HCT116 (cell line): ENCODE data around the gene HES2.

Experiments
- CEBPB ChIP-seq: IDR thresholded peaks from 2 replicates; pipeline ENCODE4 v1.6.1; 2012; ENCODE audit warnings: low read depth
- ELF1 ChIP-seq: IDR thresholded peaks from 2 replicates; pipeline ENCODE4 v1.6.1; 2012; ENCODE audit warnings: low read depth, borderline replicate concordance
- EZH2 ChIP-seq: fragments of 200-600 bp; sonication (generic); IDR thresholded peaks from 2 replicates; pipeline ENCODE4 v1.6.1; 2017; ENCODE audit warnings: antibody characterized with exemption, mixed run types
- EZH2phosphoT487 ChIP-seq: fragments of 200-600 bp; IDR thresholded peaks from 2 replicates; pipeline ENCODE4 v1.6.1; 2018; ENCODE audit warnings: antibody characterized with exemption, borderline replicate concordance
- POLR2A ChIP-seq: IDR thresholded peaks from 2 replicates; pipeline ENCODE4 v1.7.0; 2011; ENCODE audit warnings: borderline replicate concordance; ENCODE audit not compliant: insufficient read depth, insufficient read length; ENCODE audit errors: extremely low read depth
- POLR2AphosphoS5 ChIP-seq: IDR thresholded peaks from 2 replicates; pipeline ENCODE4 v1.6.1; 2011; ENCODE audit warnings: mild to moderate bottlenecking, low read depth, low read length, moderate library complexity
- SP1 ChIP-seq: IDR thresholded peaks from 2 replicates; pipeline ENCODE4 v1.6.1; 2012; ENCODE audit warnings: low read depth
- TCF7L2 ChIP-seq: IDR thresholded peaks from 2 replicates; pipeline ENCODE4 v1.7.0; 2011; ENCODE audit warnings: borderline replicate concordance, inconsistent platforms; ENCODE audit not compliant: insufficient read depth, insufficient read length; ENCODE audit errors: extremely low read depth
- YY1 ChIP-seq: IDR thresholded peaks from 2 replicates; pipeline ENCODE4 v1.6.1; 2011; ENCODE audit warnings: low read length, low read depth, moderate library complexity, mild to moderate bottlenecking; ENCODE audit not compliant: insufficient replicate concordance; ENCODE audit errors: extremely low read depth
- ZFX ChIP-seq: fragments of 450-650 bp; IDR thresholded peaks from 2 replicates; pipeline ENCODE4 v1.6.1; 2017
- TF ChIP-seq, protein P1 (sequence below): IDR thresholded peaks from 2 replicates; pipeline ENCODE4 v1.6.1; 2012
- TF ChIP-seq, protein P2 (sequence below), 3 experiments: fragments of 200-600 bp in 1 of 3; sonication (generic) in 1 of 3; IDR thresholded peaks in 2 of 3; conservative IDR thresholded peaks in 1 of 3; 2 replicates each; pipeline ENCODE4 v1.5.1; 2012 to 2017; ENCODE audit warnings: low read depth in 2 of 3, low read length in 2 of 3, antibody characterized with exemption in 1 of 3, borderline replicate concordance in 1 of 3, control low read depth in 1 of 3, mild to moderate bottlenecking in 1 of 3, mixed read lengths in 1 of 3, mixed run types in 1 of 3, moderate library complexity in 1 of 3; ENCODE audit not compliant: insufficient read depth in 1 of 3
- TF ChIP-seq, protein P3 (sequence below): IDR thresholded peaks from 2 replicates; pipeline ENCODE4 v1.6.1; 2012
- TF ChIP-seq, protein P4 (sequence below): IDR thresholded peaks from 2 replicates; pipeline ENCODE4 v1.6.1; 2012; ENCODE audit warnings: low read depth

DNA sequence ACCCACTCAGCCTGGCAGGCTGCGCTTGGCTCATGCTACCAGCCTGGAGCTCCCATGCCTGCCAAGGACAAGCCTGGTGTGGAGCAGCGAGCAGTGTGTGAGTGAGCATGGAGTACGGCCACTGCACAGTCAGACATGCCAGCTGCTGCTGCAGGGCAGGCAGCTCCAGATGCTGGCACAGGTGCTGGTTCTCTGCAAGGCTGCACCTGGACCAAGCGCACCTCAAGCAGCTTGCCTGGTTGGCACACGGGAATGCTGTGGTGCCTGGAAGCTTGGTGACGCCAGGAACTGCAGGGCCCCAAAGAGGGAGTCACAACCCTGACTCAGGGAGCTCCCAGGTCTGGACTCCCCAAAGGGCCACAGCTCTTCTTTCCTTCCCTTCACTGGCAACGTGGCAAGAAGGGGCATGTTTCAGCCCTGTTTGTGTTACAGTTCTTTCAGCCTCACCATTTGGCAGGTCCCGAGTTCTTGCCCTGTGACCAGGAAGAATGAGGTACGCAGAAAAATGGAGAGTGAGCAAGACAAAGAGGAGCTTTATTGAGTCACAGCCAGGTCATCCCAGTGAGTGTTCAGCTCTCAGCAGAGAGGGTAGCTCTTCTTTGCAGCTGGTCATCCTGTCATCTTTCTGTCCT lies 52.2 kb downstream of the HES2 start:
- TF ChIP-seq, protein P1, sequence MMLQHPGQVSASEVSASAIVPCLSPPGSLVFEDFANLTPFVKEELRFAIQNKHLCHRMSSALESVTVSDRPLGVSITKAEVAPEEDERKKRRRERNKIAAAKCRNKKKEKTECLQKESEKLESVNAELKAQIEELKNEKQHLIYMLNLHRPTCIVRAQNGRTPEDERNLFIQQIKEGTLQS = no peak
- TF ChIP-seq, protein P2, sequence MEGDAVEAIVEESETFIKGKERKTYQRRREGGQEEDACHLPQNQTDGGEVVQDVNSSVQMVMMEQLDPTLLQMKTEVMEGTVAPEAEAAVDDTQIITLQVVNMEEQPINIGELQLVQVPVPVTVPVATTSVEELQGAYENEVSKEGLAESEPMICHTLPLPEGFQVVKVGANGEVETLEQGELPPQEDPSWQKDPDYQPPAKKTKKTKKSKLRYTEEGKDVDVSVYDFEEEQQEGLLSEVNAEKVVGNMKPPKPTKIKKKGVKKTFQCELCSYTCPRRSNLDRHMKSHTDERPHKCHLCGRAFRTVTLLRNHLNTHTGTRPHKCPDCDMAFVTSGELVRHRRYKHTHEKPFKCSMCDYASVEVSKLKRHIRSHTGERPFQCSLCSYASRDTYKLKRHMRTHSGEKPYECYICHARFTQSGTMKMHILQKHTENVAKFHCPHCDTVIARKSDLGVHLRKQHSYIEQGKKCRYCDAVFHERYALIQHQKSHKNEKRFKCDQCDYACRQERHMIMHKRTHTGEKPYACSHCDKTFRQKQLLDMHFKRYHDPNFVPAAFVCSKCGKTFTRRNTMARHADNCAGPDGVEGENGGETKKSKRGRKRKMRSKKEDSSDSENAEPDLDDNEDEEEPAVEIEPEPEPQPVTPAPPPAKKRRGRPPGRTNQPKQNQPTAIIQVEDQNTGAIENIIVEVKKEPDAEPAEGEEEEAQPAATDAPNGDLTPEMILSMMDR (IDR thresholded peaks at IDR 0.05 in 2 of 3, conservative IDR thresholded peaks at IDR 0.05 in 1 of 3; ENCODE audit: borderline replicate concordance in 1 of 3, insufficient read depth in 1 of 3, low read depth in 2 of 3, low read length in 2 of 3) = no peak
- TF ChIP-seq ELF1 = no peak
- TF ChIP-seq POLR2A = no peak
- TF ChIP-seq SP1 = no peak
- TF ChIP-seq POLR2AphosphoS5 = no peak
- TF ChIP-seq, protein P3, sequence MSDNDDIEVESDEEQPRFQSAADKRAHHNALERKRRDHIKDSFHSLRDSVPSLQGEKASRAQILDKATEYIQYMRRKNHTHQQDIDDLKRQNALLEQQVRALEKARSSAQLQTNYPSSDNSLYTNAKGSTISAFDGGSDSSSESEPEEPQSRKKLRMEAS = no peak
- no peak for TF ChIP-seq EZH2phosphoT487
- TF ChIP-seq CEBPB = no peak
- no peak for TF ChIP-seq TCF7L2
- no peak for TF ChIP-seq YY1
- no peak for TF ChIP-seq EZH2
- TF ChIP-seq ZFX = no peak
- TF ChIP-seq, protein P4, sequence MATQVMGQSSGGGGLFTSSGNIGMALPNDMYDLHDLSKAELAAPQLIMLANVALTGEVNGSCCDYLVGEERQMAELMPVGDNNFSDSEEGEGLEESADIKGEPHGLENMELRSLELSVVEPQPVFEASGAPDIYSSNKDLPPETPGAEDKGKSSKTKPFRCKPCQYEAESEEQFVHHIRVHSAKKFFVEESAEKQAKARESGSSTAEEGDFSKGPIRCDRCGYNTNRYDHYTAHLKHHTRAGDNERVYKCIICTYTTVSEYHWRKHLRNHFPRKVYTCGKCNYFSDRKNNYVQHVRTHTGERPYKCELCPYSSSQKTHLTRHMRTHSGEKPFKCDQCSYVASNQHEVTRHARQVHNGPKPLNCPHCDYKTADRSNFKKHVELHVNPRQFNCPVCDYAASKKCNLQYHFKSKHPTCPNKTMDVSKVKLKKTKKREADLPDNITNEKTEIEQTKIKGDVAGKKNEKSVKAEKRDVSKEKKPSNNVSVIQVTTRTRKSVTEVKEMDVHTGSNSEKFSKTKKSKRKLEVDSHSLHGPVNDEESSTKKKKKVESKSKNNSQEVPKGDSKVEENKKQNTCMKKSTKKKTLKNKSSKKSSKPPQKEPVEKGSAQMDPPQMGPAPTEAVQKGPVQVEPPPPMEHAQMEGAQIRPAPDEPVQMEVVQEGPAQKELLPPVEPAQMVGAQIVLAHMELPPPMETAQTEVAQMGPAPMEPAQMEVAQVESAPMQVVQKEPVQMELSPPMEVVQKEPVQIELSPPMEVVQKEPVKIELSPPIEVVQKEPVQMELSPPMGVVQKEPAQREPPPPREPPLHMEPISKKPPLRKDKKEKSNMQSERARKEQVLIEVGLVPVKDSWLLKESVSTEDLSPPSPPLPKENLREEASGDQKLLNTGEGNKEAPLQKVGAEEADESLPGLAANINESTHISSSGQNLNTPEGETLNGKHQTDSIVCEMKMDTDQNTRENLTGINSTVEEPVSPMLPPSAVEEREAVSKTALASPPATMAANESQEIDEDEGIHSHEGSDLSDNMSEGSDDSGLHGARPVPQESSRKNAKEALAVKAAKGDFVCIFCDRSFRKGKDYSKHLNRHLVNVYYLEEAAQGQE = no peak
